K562 (cell line): Measurements from ENCODE around the gene ESPN. TPM values are rescaled to one million over a fixed set of nuclear protein-coding genes. Genes with fewer than 3 reads are reported as not detected.

Experiments
- CBX3 ChIP-seq, 2 experiments: IDR thresholded peaks; 1 replicate in 1 of 2; 2 replicates in 1 of 2; pipeline ENCODE4 v1.6.1; 2012; ENCODE audit warnings: inconsistent platforms in 2 of 2, low read length in 2 of 2, borderline replicate concordance in 1 of 2, control low read depth in 1 of 2
- CCNT2 ChIP-seq: IDR thresholded peaks from 2 replicates; pipeline ENCODE4 v1.6.1; 2011; ENCODE audit warnings: borderline replicate concordance, low read depth, mild to moderate bottlenecking, moderate library complexity, mixed read lengths, low read length; ENCODE audit not compliant: insufficient read length; ENCODE audit errors: extremely low read depth
- CREM ChIP-seq: IDR thresholded peaks from 2 replicates; pipeline ENCODE4 v1.6.1; 2014; ENCODE audit warnings: antibody characterized with exemption, low read depth
- E2F3 ChIP-seq: fragments of 250-450 bp; sonication (Bioruptor Pico); IDR thresholded peaks from 2 replicates; pipeline ENCODE4 v1.4.0; 2020; ENCODE audit warnings: mild to moderate bottlenecking
- EP300 ChIP-seq: IDR thresholded peaks from 2 replicates; pipeline ENCODE4 v1.6.1; 2012; ENCODE audit warnings: low read length, improper control_type of control experiment
- IRF1 ChIP-seq: sonication (generic); formaldehyde crosslinking; IDR thresholded peaks from 2 replicates; pipeline ENCODE4 v1.8.0; 2022; ENCODE audit warnings: missing genetic modification reagents, mild to moderate bottlenecking, borderline replicate concordance
- MTA2 ChIP-seq: fragments of 450-650 bp; IDR thresholded peaks from 2 replicates; pipeline ENCODE4 v1.6.1; 2016; ENCODE audit warnings: low read depth
- REST ChIP-seq, 2 experiments: fragments of 450-650 bp; formaldehyde crosslinking in 1 of 2; IDR thresholded peaks; 2 replicates each; pipeline versions ENCODE4 v1.4.0 to v1.6.1; 2014 to 2020; ENCODE audit warnings: mild to moderate bottlenecking in 2 of 2, borderline replicate concordance in 1 of 2, low read depth in 1 of 2
- SAFB2 ChIP-seq: fragments of 200-400 bp; formaldehyde crosslinking; IDR thresholded peaks from 2 replicates; pipeline ENCODE4 v1.6.1; 2018; ENCODE audit warnings: borderline replicate concordance, low read length, low read depth, moderate library complexity; ENCODE audit not compliant: severe bottlenecking
- SMAD4 ChIP-seq: fragments of 250-450 bp; sonication (Bioruptor Pico); conservative IDR thresholded peaks from 2 replicates; pipeline ENCODE4 v1.8.0; 2021; ENCODE audit warnings: inconsistent platforms, mild to moderate bottlenecking, moderate library complexity
- TAF15 ChIP-seq: fragments of 200-400 bp; formaldehyde crosslinking; IDR thresholded peaks from 2 replicates; pipeline ENCODE4 v1.6.1; 2017; ENCODE audit warnings: mild to moderate bottlenecking, low read depth, low read length, moderate library complexity
- TRIM28 ChIP-seq: fragments of 450-650 bp; IDR thresholded peaks from 2 replicates; pipeline ENCODE4 v1.6.1; 2017
- ZBTB1 ChIP-seq: sonication (generic); formaldehyde crosslinking; IDR thresholded peaks from 2 replicates; pipeline ENCODE4 v1.8.1; 2023; ENCODE audit warnings: missing genetic modification reagents, low read depth, mild to moderate bottlenecking, borderline replicate concordance
- ZNF507 ChIP-seq: conservative IDR thresholded peaks from 2 replicates; pipeline ENCODE4 v1.6.1; 2017; ENCODE audit warnings: missing genetic modification characterization, missing compliant biosample characterization
- ZNF668 ChIP-seq: fragments of 250-450 bp; sonication (Bioruptor Pico); IDR thresholded peaks from 2 replicates; pipeline ENCODE4 v1.8.0; 2022; ENCODE audit warnings: mild to moderate bottlenecking, inconsistent platforms
- ZNF696 ChIP-seq: fragments of 250-450 bp; sonication (Bioruptor Pico); conservative IDR thresholded peaks from 2 replicates; pipeline ENCODE4 v1.4.0; 2020; ENCODE audit warnings: mild to moderate bottlenecking, moderate library complexity
- ZNF699 ChIP-seq: fragments of 250-450 bp; sonication (Bioruptor Pico); IDR thresholded peaks from 2 replicates; pipeline ENCODE4 v1.8.0; 2021; ENCODE audit warnings: mild to moderate bottlenecking, moderate library complexity; ENCODE audit not compliant: insufficient replicate concordance
- ZSCAN29 ChIP-seq: fragments of 450-650 bp; IDR thresholded peaks from 2 replicates; pipeline ENCODE4 v1.6.1; 2017
- polyA plus RNA-seq, 8 experiments: library from polyadenylated mRNA; depleted of rRNA in 4 of 8; stranded (reverse) in 5 of 8; unstranded in 3 of 8; fragments of >200 nt; fragmentation: Nextera tagmentation in 2 of 8; fragmentation: Illumina TruSeq in 1 of 8; extraction: Ambion mirVana in 2 of 8; extraction: Trizol in 1 of 8; gene quantifications; 2 replicates each; pipeline versions ENCODE4 v1.2.1 to v1.2.3, GENCODE V29; 2011 to 2014; ENCODE audit warnings: inconsistent platforms in 1 of 8, missing spikeins in 1 of 8
- total RNA-seq, 7 experiments: library from RNA; depleted of rRNA in 6 of 7; stranded (reverse); fragments of >200 nt in 6 of 7; fragmentation: Illumina TruSeq in 2 of 7; extraction: Trizol in 2 of 7; gene quantifications; 2 replicates each; pipeline versions ENCODE4 v1.2.1 to v1.2.3, GENCODE V29; 2011 to 2021; ENCODE audit warnings: low replicate concordance in 1 of 7
- TF ChIP-seq, protein P1 (sequence below): fragments of 250-450 bp; sonication (Bioruptor Pico); IDR thresholded peaks from 2 replicates; pipeline ENCODE4 v1.5.1; 2021; ENCODE audit warnings: mild to moderate bottlenecking

The ESPN gene
- total and polyA plus RNA-seq, 9 of the 15 experiments (the other 6 are each of a cell fraction or from before 2014, with no cell fraction given): 0.07 to 1.2 (median 0.45) TPM; not detected in 3

- TF ChIP-seq CCNT2 (no peak), EP300 (no peak), TRIM28 (no peak), ZBTB1 (peak; percentile 54; the same call in 1 of the 2 replicates), ZNF696 (CRISPR knock-in tag) (no peak), SMAD4 (0 out of 2 replicates have a peak, but pooled peaks have one; percentile 2), MTA2 (no peak), SAFB2 (no peak), CREM (peak; percentile 74; the same call in 1 of the 2 replicates), E2F3 (no peak), IRF1 (CRISPR knock-in tag) (no peak), ZNF699 (CRISPR knock-in tag) (no peak), CBX3 (IDR thresholded peaks at IDR 0.05; ENCODE audit: borderline replicate concordance in 1 of 2, low read length in 2 of 2) (no peak), ZNF507 (tag) (no peak), REST (IDR thresholded peaks at IDR 0.05; ENCODE audit: borderline replicate concordance) (0 out of 2 replicates have a peak, but pooled peaks have one; percentile 7), REST (CRISPR knock-in tag; IDR thresholded peaks at IDR 0.05; ENCODE audit: low read depth) (no peak), ZSCAN29 (no peak), ZNF668 (CRISPR knock-in tag) (no peak), TAF15 (no peak)
- TF ChIP-seq, protein P1, sequence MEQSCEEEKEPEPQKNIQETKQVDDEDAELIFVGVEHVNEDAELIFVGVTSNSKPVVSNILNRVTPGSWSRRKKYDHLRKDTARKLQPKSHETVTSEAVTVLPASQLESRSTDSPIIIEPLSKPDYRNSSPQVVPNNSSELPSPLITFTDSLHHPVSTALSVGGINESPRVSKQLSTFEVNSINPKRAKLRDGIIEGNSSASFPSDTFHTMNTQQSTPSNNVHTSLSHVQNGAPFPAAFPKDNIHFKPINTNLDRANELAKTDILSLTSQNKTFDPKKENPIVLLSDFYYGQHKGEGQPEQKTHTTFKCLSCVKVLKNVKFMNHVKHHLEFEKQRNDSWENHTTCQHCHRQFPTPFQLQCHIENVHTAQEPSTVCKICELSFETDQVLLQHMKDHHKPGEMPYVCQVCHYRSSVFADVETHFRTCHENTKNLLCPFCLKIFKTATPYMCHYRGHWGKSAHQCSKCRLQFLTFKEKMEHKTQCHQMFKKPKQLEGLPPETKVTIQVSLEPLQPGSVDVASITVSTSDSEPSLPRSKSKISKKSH (CRISPR knock-in tag): no peak
Measured at GRCh38 chr1:6392809-6393399, 31.7 kb upstream of the ESPN start (continued).
